ENCODE measurements around the gene LAYN.

LAYN gene, protein sequence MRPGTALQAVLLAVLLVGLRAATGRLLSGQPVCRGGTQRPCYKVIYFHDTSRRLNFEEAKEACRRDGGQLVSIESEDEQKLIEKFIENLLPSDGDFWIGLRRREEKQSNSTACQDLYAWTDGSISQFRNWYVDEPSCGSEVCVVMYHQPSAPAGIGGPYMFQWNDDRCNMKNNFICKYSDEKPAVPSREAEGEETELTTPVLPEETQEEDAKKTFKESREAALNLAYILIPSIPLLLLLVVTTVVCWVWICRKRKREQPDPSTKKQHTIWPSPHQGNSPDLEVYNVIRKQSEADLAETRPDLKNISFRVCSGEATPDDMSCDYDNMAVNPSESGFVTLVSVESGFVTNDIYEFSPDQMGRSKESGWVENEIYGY

DNA sequence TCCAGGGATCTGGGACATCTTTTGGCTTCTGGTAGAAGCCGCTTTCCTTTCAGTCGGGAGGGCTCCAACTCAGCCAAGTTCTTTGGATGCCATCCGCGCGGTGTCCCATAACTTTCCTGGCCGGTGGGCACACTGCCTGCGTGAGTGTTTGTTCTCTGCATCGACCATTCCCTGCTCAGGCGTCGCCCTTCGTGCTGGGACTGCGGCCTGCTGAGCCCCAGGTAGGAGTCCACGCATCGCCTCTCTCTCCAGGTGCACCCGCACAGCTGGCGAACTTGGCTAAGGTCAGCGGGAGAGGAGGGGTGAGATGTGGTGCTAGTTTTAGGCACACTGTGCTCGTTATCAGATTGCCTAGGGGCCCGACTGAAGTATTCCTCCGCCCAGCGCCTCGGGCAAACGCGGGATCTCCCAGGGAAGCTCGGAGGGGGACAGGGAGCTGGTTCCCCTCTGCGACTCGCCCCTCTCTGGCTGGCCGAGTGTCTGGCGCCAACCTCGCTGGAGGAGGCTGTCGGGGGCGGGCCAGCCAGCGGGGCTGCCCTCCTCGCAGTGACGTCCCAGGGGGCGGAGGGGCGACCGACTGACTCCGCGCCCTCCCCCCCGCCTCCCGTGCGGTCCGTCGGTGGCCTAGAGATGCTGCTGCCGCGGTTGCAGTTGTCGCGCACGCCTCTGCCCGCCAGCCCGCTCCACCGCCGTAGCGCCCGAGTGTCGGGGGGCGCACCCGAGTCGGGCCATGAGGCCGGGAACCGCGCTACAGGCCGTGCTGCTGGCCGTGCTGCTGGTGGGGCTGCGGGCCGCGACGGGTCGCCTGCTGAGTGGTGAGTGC is at the start of gene LAYN:
LAYN (plus strand) TSS at position 607 of the 823 bp plus-strand sequence; CDS start at position 731, 124 bp downstream.
- peak; percentile 35 for DNase-seq (ENCODE audit: low read depth)
- TF ChIP-seq, protein P1, sequence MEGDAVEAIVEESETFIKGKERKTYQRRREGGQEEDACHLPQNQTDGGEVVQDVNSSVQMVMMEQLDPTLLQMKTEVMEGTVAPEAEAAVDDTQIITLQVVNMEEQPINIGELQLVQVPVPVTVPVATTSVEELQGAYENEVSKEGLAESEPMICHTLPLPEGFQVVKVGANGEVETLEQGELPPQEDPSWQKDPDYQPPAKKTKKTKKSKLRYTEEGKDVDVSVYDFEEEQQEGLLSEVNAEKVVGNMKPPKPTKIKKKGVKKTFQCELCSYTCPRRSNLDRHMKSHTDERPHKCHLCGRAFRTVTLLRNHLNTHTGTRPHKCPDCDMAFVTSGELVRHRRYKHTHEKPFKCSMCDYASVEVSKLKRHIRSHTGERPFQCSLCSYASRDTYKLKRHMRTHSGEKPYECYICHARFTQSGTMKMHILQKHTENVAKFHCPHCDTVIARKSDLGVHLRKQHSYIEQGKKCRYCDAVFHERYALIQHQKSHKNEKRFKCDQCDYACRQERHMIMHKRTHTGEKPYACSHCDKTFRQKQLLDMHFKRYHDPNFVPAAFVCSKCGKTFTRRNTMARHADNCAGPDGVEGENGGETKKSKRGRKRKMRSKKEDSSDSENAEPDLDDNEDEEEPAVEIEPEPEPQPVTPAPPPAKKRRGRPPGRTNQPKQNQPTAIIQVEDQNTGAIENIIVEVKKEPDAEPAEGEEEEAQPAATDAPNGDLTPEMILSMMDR (IDR thresholded peaks at IDR 0.05; ENCODE audit: low read length, missing control alignments), result no peak
- peak within 1 kb of the TSS; percentile 62 for H3K4me3 ChIP-seq (replicated peaks; ENCODE audit: low read depth, low read length)

DNA sequence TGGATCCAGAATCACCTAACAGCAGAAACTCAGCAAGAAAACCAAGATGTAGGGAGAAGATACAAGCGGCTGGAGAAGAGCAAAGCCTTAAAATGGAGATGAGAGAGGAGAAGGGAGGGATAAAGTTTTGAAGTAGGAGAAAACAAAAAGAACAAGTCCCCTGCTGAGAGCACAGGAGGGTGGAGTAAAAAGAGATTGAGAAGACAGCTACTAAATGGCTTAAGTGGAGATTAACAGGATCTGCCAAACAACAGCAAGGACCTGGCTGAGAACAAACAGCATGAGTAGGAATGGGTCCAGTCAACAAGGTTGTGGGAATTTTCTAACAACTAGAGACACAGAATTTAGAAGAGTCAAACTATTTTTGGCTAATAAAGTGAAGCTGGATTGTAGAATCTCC is 46.5 kb upstream of the LAYN start:
- TF ChIP-seq, protein P1 (IDR thresholded peaks at IDR 0.05; ENCODE audit: low read length, missing control alignments), result no peak
- DNase-seq (ENCODE audit: low read depth), result no peak
- H3K4me3 ChIP-seq (replicated peaks; ENCODE audit: low read depth, low read length), result no peak overlapping the region

DNA sequence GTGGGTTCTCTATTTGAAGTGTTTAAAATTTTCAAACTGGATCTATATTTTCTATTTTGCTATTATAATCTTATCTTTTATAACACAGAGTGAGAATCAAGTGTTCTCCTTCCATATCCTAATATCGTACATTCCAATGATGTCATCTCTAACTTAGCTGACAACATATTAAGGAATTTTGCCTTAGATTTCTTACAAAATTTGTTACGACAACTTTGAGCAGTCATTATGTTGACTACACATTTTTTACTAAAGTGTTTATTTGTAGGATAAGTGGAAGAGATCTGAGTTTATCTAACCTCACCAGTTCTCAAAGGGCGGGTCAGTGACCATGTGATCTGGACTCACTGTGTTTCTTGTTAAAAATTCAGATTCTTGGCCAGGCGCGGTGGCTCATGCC is 41.0 kb upstream of the LAYN start:
- no peak overlapping the region for H3K4me3 ChIP-seq (replicated peaks; ENCODE audit: low read depth, low read length)
- TF ChIP-seq, protein P1 (IDR thresholded peaks at IDR 0.05; ENCODE audit: low read length, missing control alignments), result no peak
- DNase-seq (ENCODE audit: low read depth), result no peak

DNA sequence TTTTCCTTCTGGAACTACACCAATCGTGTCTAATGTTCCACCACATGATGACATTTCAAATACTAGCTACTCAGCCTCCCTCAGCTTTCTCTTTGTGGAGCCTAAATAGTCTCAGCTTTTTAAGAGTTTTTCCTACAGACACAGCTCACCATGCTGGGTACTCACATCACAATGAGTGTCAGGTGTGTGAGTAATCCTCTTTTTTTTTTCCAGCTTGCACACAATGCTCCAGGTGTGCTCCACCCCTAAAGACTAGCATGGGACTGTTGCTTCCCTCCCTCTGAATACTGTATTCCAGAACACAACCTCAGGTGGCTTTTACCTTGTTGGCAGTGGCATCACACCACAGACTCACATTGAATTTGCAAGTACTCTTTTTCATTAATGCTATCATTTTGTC is 40.0 kb upstream of the LAYN start:
- TF ChIP-seq, protein P1 (IDR thresholded peaks at IDR 0.05; ENCODE audit: low read length, missing control alignments), result no peak
- DNase-seq (ENCODE audit: low read depth), result no peak
- no peak overlapping the region for H3K4me3 ChIP-seq (replicated peaks; ENCODE audit: low read depth, low read length)

DNA sequence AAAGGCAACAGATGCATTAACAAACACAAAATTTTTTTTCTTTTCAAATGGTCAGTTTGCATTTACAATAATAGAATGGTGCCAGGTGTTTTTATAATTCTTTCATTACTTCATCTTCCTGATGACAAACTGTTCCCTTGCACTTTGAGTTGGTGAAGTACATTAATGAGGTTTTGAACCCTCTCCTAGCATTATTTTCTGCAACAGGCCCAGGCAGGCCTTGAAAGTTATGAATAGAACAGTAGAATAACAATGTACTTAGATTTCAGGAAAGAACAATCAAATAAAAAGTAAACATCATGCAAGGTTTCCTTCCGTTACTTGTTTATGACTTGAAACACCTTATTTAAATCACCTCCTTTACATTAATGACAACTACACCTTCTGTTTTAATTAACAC is 37.9 kb upstream of the LAYN start:
- no peak for DNase-seq (ENCODE audit: low read depth)
- no peak overlapping the region for H3K4me3 ChIP-seq (replicated peaks; ENCODE audit: low read depth, low read length)
- TF ChIP-seq, protein P1 (IDR thresholded peaks at IDR 0.05; ENCODE audit: low read length, missing control alignments), result no peak

DNA sequence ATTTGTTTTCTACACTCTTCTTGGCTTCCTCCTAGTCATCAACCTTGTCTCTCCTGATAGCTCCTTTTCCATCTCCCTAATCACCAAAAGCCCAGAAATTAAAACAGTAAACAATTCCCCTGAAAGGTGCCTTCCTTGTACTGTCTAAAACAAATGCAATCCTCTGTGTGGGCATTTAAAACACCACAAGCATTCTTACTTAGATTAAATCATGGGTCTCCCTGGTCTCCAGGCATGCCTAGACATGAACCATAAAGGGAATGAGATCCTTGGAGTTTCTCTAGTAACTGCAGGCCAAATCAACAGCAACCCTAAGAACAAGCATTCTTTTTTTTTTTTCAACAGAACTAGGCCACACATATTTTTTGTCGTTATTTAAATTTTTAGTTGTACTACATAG is 30.2 kb upstream of the LAYN start:
- TF ChIP-seq, protein P1 (IDR thresholded peaks at IDR 0.05; ENCODE audit: low read length, missing control alignments), result no peak
- no peak for DNase-seq (ENCODE audit: low read depth)
- H3K4me3 ChIP-seq (replicated peaks; ENCODE audit: low read depth, low read length), result no peak overlapping the region
